ENCODE data around the gene MUSK.
"Not testable (repeated sequence)": the region's sequence is repeated elsewhere in the genome, so short reads cannot be mapped to it uniquely, and the experiment has no call there.

Gene MUSK

GRCh38 chr9:110655754-110656641 lies 12.6 kb upstream of the MUSK start:
- intact Hi-C loops (cut with micrococcal nuclease), result no loop called here
- Mint-ChIP-seq H3K4me3 (no peak overlapping the region), H3K9me3 (no peaks in the 10 kb centered on the region), H3K36me3 (ENCODE audit: low read depth) (no peaks in the 10 kb centered on the region), H3K27ac (no peak overlapping the region), H3K27me3 (no peaks in the 10 kb centered on the region), H3K4me1 (ENCODE audit: low read depth) (no peaks in the 10 kb centered on the region)

- Mint-ChIP-seq H3K4me3 (no peak overlapping the region), H3K9me3 (no peaks in the 10 kb centered on the region), H3K4me1 (ENCODE audit: low read depth) (no peaks in the 10 kb centered on the region), H3K36me3 (ENCODE audit: low read depth) (no peaks in the 10 kb centered on the region), H3K27ac (no peak overlapping the region), H3K27me3 (no peaks in the 10 kb centered on the region)
- intact Hi-C loops (cut with micrococcal nuclease), result no loop called here
Observed at GRCh38 chr9:110659891-110660541, 8.6 kb upstream of the MUSK start.

- Mint-ChIP-seq H3K4me1 (ENCODE audit: low read depth) (peaks cover 6% of the 10 kb centered on the region), H3K9me3 (no peaks in the 10 kb centered on the region), H3K27me3 (no peaks in the 10 kb centered on the region), H3K36me3 (ENCODE audit: low read depth) (no peaks in the 10 kb centered on the region), H3K4me3 (no peak overlapping the region), H3K27ac (no peak overlapping the region)
- intact Hi-C loops (cut with micrococcal nuclease), result no loop called here
Observed at GRCh38 chr9:110669433-110669832, 842 bp downstream of the MUSK start.

DNA sequence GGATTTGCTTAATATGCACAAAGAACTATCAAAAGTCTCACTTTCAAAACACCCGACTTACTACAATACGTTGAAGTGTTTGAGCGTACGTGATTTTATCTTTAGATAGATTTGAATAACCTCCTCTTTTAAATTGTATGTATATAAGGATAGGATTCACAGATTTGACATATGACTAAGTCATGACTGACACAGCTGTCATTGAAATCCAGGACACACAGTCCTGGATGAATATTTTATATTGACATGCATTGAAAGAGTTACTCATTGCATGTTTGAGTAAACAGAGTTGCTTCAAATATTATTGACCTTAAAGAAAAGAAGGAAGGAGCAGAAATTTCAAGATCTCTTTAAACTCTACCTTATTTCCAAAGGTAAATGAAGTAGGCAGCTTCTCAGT lies 3.3 kb downstream of the MUSK start:
- intact Hi-C loops (cut with micrococcal nuclease), result no loop called here
- no peak overlapping the region for H3K4me3 Mint-ChIP-seq

DNA sequence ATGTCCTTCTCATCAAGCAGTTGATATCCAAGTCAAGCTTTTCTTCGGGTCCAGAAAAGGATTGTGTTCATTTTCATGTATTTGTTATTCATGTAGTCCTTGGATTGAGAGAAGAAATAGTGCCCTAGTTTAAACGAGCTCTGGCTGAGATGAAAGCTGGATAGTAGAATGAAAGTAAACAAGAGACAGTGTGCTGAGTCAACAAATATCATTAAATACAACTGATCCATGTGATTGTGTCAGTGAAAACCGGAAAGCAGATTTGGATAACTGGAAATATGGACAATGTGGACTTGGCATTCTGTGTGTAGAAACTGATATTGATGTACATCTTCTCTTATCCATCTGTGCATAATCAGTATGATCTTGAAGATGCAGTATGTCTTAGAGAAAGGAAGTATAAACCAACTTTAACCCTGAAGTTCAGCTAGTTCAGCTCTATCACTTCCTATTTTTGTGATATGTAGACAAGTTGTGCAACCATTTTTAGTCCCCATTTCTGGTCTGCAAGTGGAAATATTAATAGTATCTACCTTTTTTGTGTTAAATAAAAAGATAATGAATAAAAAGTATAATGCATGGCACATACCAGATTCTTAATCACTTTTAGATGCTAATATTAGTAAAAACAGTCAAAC lies 4.4 kb downstream of the MUSK start:
- Mint-ChIP-seq H3K4me3 (no peak overlapping the region), H3K27ac (no peak overlapping the region), H3K27me3 (no peaks in the 10 kb centered on the region), H3K36me3 (ENCODE audit: low read depth) (no peaks in the 10 kb centered on the region), H3K4me1 (ENCODE audit: low read depth) (peaks cover 6% of the 10 kb centered on the region), H3K9me3 (peaks cover 12% of the 10 kb centered on the region)
- intact Hi-C loops (cut with micrococcal nuclease), result no loop called here

More for the DNA sequence above, 3.3 kb downstream of the MUSK start:
- H3K27me3 Mint-ChIP-seq, result no peaks in the 10 kb centered on the region
- H3K27ac Mint-ChIP-seq, result no peak overlapping the region
- no peaks in the 10 kb centered on the region for H3K36me3 Mint-ChIP-seq (ENCODE audit: low read depth)
- H3K9me3 Mint-ChIP-seq, result peaks cover 5% of the 10 kb centered on the region
- H3K4me1 Mint-ChIP-seq (ENCODE audit: low read depth), result peaks cover 6% of the 10 kb centered on the region

DNA sequence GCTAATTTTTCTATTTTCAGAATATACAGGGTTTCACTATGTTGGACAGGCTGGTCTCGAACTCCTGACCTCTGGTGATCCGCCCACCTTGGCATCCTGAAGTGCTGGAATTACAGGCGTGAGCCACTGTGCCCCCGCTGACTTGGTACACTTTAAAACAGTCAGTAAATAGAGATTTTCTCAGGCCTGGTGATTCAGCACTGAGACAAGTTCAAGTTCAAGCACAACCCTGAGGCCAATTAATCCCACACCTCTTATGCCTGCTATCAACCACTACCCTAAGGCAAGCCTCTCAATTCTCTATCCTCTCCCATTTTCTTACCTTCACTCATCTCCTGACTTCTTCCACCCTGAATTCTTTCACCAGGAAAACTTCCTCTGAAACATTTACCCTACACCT lies 18.9 kb downstream of the MUSK start:
- H3K36me3 Mint-ChIP-seq (ENCODE audit: low read depth), result no peaks in the 10 kb centered on the region
- no peak overlapping the region for H3K27ac Mint-ChIP-seq
- intact Hi-C loops (cut with micrococcal nuclease), result loop anchor here (10.0 kb wide), 1 partner anchor 127 kb away; no protein-coding TSS in a partner anchor
- no peaks in the 10 kb centered on the region for H3K4me1 Mint-ChIP-seq (ENCODE audit: low read depth)
- no peaks in the 10 kb centered on the region for H3K27me3 Mint-ChIP-seq
- no peaks in the 10 kb centered on the region for H3K9me3 Mint-ChIP-seq
- no peak overlapping the region for H3K4me3 Mint-ChIP-seq

- no peaks in the 10 kb centered on the region for H3K36me3 Mint-ChIP-seq (ENCODE audit: low read depth)
- no peak overlapping the region for H3K4me3 Mint-ChIP-seq
- intact Hi-C loops (cut with micrococcal nuclease), result loop anchor here (10.0 kb wide), 1 partner anchor 126 kb away; no protein-coding TSS in a partner anchor
- H3K27ac Mint-ChIP-seq, result no peak overlapping the region
- H3K4me1 Mint-ChIP-seq (ENCODE audit: low read depth), result no peaks in the 10 kb centered on the region
- H3K27me3 Mint-ChIP-seq, result no peaks in the 10 kb centered on the region
- H3K9me3 Mint-ChIP-seq, result no peaks in the 10 kb centered on the region
Observed at GRCh38 chr9:110688329-110688728, 19.7 kb downstream of the MUSK start.

DNA sequence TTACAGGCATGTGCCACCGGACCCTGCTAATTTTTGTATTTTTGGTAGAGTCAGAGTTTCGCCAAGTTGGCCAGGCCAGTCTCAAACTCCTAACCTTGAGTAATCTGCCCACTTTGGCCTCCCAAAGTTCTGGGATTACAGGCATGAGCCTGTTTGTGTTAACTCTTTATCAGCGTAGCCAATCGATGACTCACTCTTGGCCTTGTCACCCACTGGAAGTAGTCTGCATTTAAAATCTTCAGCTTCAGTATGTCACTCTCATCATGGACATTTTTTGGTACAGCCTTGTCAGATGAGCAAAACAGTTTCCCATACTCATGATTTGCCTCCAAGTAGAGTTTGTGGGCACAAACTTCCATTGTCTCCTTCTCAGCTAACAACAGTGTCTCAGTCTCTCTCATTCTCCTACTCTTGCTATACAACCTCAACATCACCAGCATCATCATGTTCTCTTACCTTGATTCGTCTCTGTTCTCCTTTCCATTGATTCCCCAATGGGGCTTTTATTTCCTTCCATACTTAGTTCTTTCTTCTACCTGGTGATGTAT lies 22.5 kb downstream of the MUSK start:
- Mint-ChIP-seq H3K4me1 (ENCODE audit: low read depth) (no peaks in the 10 kb centered on the region), H3K9me3 (no peaks in the 10 kb centered on the region), H3K27ac (no peak overlapping the region), H3K36me3 (ENCODE audit: low read depth) (no peaks in the 10 kb centered on the region), H3K4me3 (no peak overlapping the region), H3K27me3 (no peaks in the 10 kb centered on the region)
- intact Hi-C loops (cut with micrococcal nuclease), result no loop called here

- H3K27ac Mint-ChIP-seq; H3K9me3 Mint-ChIP-seq; H3K36me3 Mint-ChIP-seq (ENCODE audit: low read depth); H3K27me3 Mint-ChIP-seq; H3K4me3 Mint-ChIP-seq; intact Hi-C loops (cut with micrococcal nuclease); H3K4me1 Mint-ChIP-seq (ENCODE audit: low read depth): not testable (repeated sequence)
Observed at GRCh38 chr9:110695846-110696245, 27.3 kb downstream of the MUSK start.

DNA sequence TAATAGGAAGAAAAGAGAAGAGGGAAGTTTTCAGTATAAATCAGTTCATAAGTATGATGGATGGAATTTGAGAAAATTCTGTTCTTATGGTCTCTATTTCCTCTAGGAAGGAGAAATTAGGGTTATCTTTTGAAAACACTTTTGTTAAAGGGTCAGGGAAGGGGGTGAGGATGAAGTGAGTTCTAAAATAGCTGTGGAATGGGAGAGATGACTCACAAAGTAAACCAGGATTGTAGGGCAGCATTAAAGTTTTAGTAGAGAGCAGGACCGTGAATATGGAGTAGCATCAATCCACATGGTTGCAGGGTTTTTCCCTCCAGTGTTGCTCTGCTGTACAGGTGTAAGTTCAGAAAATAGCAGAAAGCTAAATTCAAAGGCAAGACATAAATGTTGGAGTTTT lies 32.4 kb downstream of the MUSK start:
- Mint-ChIP-seq H3K27me3 (no peaks in the 10 kb centered on the region), H3K27ac (no peak overlapping the region), H3K9me3 (no peaks in the 10 kb centered on the region), H3K4me3 (no peak overlapping the region), H3K36me3 (ENCODE audit: low read depth) (no peaks in the 10 kb centered on the region), H3K4me1 (ENCODE audit: low read depth) (no peaks in the 10 kb centered on the region)
- intact Hi-C loops (cut with micrococcal nuclease), result no loop called here

GRCh38 chr9:110703669-110704068 lies 35.1 kb downstream of the MUSK start:
- H3K4me3 Mint-ChIP-seq, result no peak overlapping the region
- no peaks in the 10 kb centered on the region for H3K27me3 Mint-ChIP-seq
- H3K36me3 Mint-ChIP-seq (ENCODE audit: low read depth), result no peaks in the 10 kb centered on the region
- H3K4me1 Mint-ChIP-seq (ENCODE audit: low read depth), result no peaks in the 10 kb centered on the region
- H3K27ac Mint-ChIP-seq, result no peak overlapping the region
- H3K9me3 Mint-ChIP-seq, result no peaks in the 10 kb centered on the region
- intact Hi-C loops (cut with micrococcal nuclease), result no loop called here

DNA sequence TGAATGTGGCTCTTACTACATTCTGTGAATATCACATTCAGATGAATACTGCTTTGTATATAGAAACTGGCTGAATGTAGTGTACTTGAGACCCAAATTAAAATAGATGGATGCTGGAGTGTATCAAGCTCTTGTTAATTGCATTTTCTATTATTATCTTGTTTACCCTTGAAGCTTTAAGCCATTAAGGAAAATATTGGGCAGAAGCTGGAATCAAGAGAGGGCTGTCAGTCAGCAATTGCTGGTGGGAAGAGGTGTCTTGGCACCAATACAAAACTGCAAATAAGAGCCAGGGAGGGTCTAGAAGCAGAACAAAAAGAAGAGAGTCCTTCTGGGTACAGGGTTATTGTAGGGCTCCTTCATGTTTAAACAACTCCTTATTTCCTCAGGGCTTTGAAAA lies 38.8 kb downstream of the MUSK start:
- H3K4me3 Mint-ChIP-seq, result no peak overlapping the region
- H3K4me1 Mint-ChIP-seq (ENCODE audit: low read depth), result no peaks in the 10 kb centered on the region
- intact Hi-C loops (cut with micrococcal nuclease), result no loop called here
- no peaks in the 10 kb centered on the region for H3K9me3 Mint-ChIP-seq
- H3K36me3 Mint-ChIP-seq (ENCODE audit: low read depth), result no peaks in the 10 kb centered on the region
- no peaks in the 10 kb centered on the region for H3K27me3 Mint-ChIP-seq
- no peak overlapping the region for H3K27ac Mint-ChIP-seq

DNA sequence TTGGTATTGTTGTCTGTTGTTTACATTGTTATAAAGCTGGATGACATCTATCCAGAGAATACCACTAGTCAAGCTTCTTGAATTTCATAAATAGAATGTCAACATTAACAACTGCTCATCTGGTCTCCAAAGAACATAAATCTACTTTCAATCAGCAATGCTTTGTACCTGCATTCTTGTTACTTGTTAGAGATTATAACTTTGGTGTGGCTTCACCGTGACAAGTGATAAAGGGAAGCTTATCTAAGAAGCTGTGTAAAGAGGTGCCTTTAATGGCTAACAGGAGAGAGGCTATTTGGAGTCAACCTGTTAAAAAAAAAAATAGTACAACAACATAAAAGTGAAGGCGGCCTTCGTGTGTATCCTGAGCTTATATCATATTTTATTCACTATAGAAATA lies 41.8 kb downstream of the MUSK start:
- no peak overlapping the region for H3K27ac Mint-ChIP-seq
- no peaks in the 10 kb centered on the region for H3K27me3 Mint-ChIP-seq
- no peaks in the 10 kb centered on the region for H3K36me3 Mint-ChIP-seq (ENCODE audit: low read depth)
- intact Hi-C loops (cut with micrococcal nuclease), result no loop called here
- no peak overlapping the region for H3K4me3 Mint-ChIP-seq
- H3K9me3 Mint-ChIP-seq, result no peaks in the 10 kb centered on the region
- no peaks in the 10 kb centered on the region for H3K4me1 Mint-ChIP-seq (ENCODE audit: low read depth)

DNA sequence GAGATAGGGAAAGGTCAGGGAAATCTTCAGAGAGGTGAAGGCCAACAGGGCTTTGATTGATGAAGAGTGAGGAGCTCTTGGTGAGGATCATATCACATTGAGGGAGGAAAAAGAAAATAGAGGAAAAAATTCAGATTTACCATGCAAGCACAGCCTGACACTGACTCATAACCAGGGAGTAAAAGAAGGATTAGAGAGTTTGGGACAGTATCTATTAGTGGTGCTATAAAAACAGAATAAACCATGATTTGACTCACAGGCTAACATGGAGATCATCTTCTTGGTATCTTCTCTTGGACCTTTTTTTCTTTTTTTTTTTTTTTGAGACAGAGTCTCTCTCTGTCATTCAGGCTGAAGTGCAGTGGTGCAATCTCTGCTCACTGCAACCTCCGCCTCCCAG lies 44.4 kb downstream of the MUSK start:
- Mint-ChIP-seq H3K4me1 (ENCODE audit: low read depth) (no peaks in the 10 kb centered on the region), H3K9me3 (no peaks in the 10 kb centered on the region), H3K27me3 (peaks cover 1% of the 10 kb centered on the region), H3K27ac (no peak overlapping the region), H3K4me3 (no peak overlapping the region), H3K36me3 (ENCODE audit: low read depth) (no peaks in the 10 kb centered on the region)
- intact Hi-C loops (cut with micrococcal nuclease), result no loop called here

Measured in dendritic cell treated with granulocyte-macrophage colony-stimulating factor and Interleukin-4, amounts not matched to agents 40 ng/mL and 50 ng/mL, for 4 days (primary cell).